K562 (cell line): ENCODE data around the gene FASN. TPM values are rescaled to one million over a fixed set of nuclear protein-coding genes. Genes with fewer than 3 reads are reported as not detected.

Experiments used
- CBX5 ChIP-seq: IDR thresholded peaks from 2 replicates; pipeline ENCODE4 v1.6.1; 2014; ENCODE audit warnings: low read depth, borderline replicate concordance
- MEF2A ChIP-seq: IDR thresholded peaks from 2 replicates; pipeline ENCODE4 v1.6.1; 2011; ENCODE audit warnings: low read depth, mild to moderate bottlenecking, low read length, moderate library complexity; ENCODE audit not compliant: control insufficient read depth
- NRF1 ChIP-seq, 2 experiments: fragments of 450-650 bp; IDR thresholded peaks in 1 of 2; conservative IDR thresholded peaks in 1 of 2; 2 replicates each; pipeline ENCODE4 v1.6.1; 2014; ENCODE audit warnings: mild to moderate bottlenecking in 2 of 2
- RB1 ChIP-seq: fragments of 450-650 bp; IDR thresholded peaks from 2 replicates; pipeline ENCODE4 v1.6.1; 2017; ENCODE audit warnings: low read depth, mild to moderate bottlenecking
- RBM22 ChIP-seq: fragments of 200-400 bp; formaldehyde crosslinking; IDR thresholded peaks from 2 replicates; pipeline ENCODE4 v1.6.1; 2018; ENCODE audit warnings: low read length, low read depth; ENCODE audit not compliant: poor library complexity, severe bottlenecking
- TCF7 ChIP-seq: sonication (generic); IDR thresholded peaks from 2 replicates; pipeline ENCODE4 v1.6.1; 2016; ENCODE audit warnings: antibody characterized with exemption, borderline replicate concordance
- TOE1 ChIP-seq, 2 experiments: fragments of 450-650 bp in 1 of 2; sonication (generic) in 1 of 2; formaldehyde crosslinking in 1 of 2; IDR thresholded peaks; 2 replicates each; pipeline versions ENCODE4 v1.7.1 to v1.8.0; 2016 to 2022; ENCODE audit warnings: borderline replicate concordance in 2 of 2, mild to moderate bottlenecking in 2 of 2, antibody characterized with exemption in 1 of 2, inconsistent platforms in 1 of 2, low read depth in 1 of 2, missing genetic modification reagents in 1 of 2, moderate library complexity in 1 of 2
- polyA plus RNA-seq, 8 experiments: library from polyadenylated mRNA; depleted of rRNA in 4 of 8; stranded (reverse) in 5 of 8; unstranded in 3 of 8; fragments of >200 nt; fragmentation: Nextera tagmentation in 2 of 8; fragmentation: Illumina TruSeq in 1 of 8; extraction: Ambion mirVana in 2 of 8; extraction: Trizol in 1 of 8; gene quantifications; 2 replicates each; pipeline versions ENCODE4 v1.2.1 to v1.2.3, GENCODE V29; 2011 to 2014; ENCODE audit warnings: inconsistent platforms in 1 of 8, missing spikeins in 1 of 8
- total RNA-seq, 7 experiments: library from RNA; depleted of rRNA in 6 of 7; stranded (reverse); fragments of >200 nt in 6 of 7; fragmentation: Illumina TruSeq in 2 of 7; extraction: Trizol in 2 of 7; gene quantifications; 2 replicates each; pipeline versions ENCODE4 v1.2.1 to v1.2.3, GENCODE V29; 2011 to 2021; ENCODE audit warnings: low replicate concordance in 1 of 7
- TF ChIP-seq, protein P1 (sequence below), 2 experiments: fragments of 450-650 bp in 1 of 2; sonication (generic) in 1 of 2; formaldehyde crosslinking in 1 of 2; IDR thresholded peaks in 1 of 2; conservative IDR thresholded peaks in 1 of 2; 2 replicates each; pipeline versions ENCODE4 v1.6.1 to v1.8.1; 2016 to 2023; ENCODE audit warnings: mild to moderate bottlenecking in 2 of 2, moderate library complexity in 2 of 2, inconsistent platforms in 1 of 2, missing genetic modification reagents in 1 of 2
- TF ChIP-seq, protein P2 (sequence below): fragments of 200-800 bp; sonication (Bioruptor generic); IDR thresholded peaks from 2 replicates; pipeline ENCODE4 v1.6.1; 2017; ENCODE audit warnings: missing genetic modification characterization, missing compliant biosample characterization
- TF ChIP-seq, protein P3 (sequence below): fragments of 250-450 bp; sonication (Bioruptor Pico); IDR thresholded peaks from 2 replicates; pipeline ENCODE4 v1.9.0; 2021; ENCODE audit warnings: mild to moderate bottlenecking, inconsistent platforms
- TF ChIP-seq, protein P4 (sequence below), 2 experiments: fragments of 450-650 bp; formaldehyde crosslinking in 1 of 2; IDR thresholded peaks; 2 replicates each; pipeline versions ENCODE4 v1.4.0 to v1.6.1; 2014 to 2020; ENCODE audit warnings: mild to moderate bottlenecking in 2 of 2, borderline replicate concordance in 1 of 2, low read depth in 1 of 2

Gene FASN
- total and polyA plus RNA-seq, 9 of the 15 experiments (the other 6 are each of a cell fraction or from before 2014, with no cell fraction given), result 0.15 to 663 (median 49.9) TPM

DNA sequence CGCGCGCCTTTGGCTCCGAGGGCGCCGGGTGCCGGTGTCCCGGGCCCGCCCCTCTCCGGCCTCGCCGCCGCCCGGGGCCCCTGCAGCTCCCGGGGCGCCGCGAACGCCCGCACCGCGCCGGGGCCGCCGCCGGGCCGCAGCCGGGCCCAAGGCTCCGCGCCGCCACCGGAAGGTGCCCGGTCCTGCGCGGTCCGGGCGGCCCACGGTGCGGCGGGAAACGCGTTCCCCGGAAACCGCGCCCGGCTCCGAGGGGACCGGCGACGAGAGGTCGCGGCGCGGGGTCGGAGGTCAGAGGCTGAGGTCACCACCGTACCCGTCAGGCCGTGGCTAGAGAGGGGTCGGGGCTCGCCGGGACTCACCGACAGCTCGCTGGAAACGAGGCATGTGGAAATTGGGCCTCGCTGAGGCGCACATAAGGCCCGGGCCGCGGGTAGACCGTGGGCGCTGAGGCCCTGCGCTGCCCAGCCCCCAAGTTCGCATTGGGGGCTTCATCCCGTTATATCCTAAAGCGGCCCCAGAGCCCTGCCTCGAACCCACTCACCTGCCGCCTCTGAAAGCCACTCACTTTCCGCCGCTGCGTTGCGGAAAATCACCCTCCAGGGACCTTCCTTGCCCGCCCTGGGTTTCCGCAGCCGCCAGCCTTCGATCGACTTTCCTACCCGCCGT lies 32.3 kb downstream of the FASN start, which contains the start of gene DUS1L (continued):
- TF ChIP-seq, protein P1, sequence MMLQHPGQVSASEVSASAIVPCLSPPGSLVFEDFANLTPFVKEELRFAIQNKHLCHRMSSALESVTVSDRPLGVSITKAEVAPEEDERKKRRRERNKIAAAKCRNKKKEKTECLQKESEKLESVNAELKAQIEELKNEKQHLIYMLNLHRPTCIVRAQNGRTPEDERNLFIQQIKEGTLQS (IDR thresholded peaks at IDR 0.05), result peak; percentile 67
- TF ChIP-seq, protein P1 (CRISPR knock-in tag; conservative IDR thresholded peaks at IDR 0.05), result no peak; the same call in 1 of the 2 replicates
- peak; percentile 25; the same call in 1 of the 2 replicates for TF ChIP-seq CBX5
- 0 out of 4 replicates have a peak, but pooled peaks of 1 of the 2 experiments have one; percentile 11 for TF ChIP-seq NRF1 (conservative IDR thresholded peaks at IDR 0.05 in 1 of 2, IDR thresholded peaks at IDR 0.05 in 1 of 2)
- peak; percentile 83 for TF ChIP-seq RBM22
- TF ChIP-seq, protein P2, sequence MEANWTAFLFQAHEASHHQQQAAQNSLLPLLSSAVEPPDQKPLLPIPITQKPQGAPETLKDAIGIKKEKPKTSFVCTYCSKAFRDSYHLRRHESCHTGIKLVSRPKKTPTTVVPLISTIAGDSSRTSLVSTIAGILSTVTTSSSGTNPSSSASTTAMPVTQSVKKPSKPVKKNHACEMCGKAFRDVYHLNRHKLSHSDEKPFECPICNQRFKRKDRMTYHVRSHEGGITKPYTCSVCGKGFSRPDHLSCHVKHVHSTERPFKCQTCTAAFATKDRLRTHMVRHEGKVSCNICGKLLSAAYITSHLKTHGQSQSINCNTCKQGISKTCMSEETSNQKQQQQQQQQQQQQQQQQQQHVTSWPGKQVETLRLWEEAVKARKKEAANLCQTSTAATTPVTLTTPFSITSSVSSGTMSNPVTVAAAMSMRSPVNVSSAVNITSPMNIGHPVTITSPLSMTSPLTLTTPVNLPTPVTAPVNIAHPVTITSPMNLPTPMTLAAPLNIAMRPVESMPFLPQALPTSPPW (CRISPR knock-in tag), result peak; percentile 50; the same call in 1 of the 2 replicates
- TF ChIP-seq, protein P3, sequence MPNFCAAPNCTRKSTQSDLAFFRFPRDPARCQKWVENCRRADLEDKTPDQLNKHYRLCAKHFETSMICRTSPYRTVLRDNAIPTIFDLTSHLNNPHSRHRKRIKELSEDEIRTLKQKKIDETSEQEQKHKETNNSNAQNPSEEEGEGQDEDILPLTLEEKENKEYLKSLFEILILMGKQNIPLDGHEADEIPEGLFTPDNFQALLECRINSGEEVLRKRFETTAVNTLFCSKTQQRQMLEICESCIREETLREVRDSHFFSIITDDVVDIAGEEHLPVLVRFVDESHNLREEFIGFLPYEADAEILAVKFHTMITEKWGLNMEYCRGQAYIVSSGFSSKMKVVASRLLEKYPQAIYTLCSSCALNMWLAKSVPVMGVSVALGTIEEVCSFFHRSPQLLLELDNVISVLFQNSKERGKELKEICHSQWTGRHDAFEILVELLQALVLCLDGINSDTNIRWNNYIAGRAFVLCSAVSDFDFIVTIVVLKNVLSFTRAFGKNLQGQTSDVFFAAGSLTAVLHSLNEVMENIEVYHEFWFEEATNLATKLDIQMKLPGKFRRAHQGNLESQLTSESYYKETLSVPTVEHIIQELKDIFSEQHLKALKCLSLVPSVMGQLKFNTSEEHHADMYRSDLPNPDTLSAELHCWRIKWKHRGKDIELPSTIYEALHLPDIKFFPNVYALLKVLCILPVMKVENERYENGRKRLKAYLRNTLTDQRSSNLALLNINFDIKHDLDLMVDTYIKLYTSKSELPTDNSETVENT (CRISPR knock-in tag), result 0 out of 2 replicates have a peak, but pooled peaks have one; percentile 38
- TF ChIP-seq MEF2A, result 0 out of 2 replicates have a peak, but pooled peaks have one; percentile 43
- TF ChIP-seq, protein P4, sequence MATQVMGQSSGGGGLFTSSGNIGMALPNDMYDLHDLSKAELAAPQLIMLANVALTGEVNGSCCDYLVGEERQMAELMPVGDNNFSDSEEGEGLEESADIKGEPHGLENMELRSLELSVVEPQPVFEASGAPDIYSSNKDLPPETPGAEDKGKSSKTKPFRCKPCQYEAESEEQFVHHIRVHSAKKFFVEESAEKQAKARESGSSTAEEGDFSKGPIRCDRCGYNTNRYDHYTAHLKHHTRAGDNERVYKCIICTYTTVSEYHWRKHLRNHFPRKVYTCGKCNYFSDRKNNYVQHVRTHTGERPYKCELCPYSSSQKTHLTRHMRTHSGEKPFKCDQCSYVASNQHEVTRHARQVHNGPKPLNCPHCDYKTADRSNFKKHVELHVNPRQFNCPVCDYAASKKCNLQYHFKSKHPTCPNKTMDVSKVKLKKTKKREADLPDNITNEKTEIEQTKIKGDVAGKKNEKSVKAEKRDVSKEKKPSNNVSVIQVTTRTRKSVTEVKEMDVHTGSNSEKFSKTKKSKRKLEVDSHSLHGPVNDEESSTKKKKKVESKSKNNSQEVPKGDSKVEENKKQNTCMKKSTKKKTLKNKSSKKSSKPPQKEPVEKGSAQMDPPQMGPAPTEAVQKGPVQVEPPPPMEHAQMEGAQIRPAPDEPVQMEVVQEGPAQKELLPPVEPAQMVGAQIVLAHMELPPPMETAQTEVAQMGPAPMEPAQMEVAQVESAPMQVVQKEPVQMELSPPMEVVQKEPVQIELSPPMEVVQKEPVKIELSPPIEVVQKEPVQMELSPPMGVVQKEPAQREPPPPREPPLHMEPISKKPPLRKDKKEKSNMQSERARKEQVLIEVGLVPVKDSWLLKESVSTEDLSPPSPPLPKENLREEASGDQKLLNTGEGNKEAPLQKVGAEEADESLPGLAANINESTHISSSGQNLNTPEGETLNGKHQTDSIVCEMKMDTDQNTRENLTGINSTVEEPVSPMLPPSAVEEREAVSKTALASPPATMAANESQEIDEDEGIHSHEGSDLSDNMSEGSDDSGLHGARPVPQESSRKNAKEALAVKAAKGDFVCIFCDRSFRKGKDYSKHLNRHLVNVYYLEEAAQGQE (IDR thresholded peaks at IDR 0.05; ENCODE audit: borderline replicate concordance), result no peak
- TF ChIP-seq, protein P4 (CRISPR knock-in tag; IDR thresholded peaks at IDR 0.05; ENCODE audit: low read depth), result 0 out of 2 replicates have a peak, but pooled peaks have one; percentile 65
- peak; percentile 82; the same call in 1 of the 2 replicates for TF ChIP-seq TCF7
- TF ChIP-seq TOE1 (IDR thresholded peaks at IDR 0.05; ENCODE audit: borderline replicate concordance), result peak; percentile 57; the same call in 1 of the 2 replicates
- TF ChIP-seq TOE1 (CRISPR knock-in tag; IDR thresholded peaks at IDR 0.05; ENCODE audit: borderline replicate concordance, low read depth), result no peak
- TF ChIP-seq RB1, result peak; percentile 99
